HEK293 (cell line): ENCODE results near the gene CACNG7.
A peak's percentile ranks its signal among the peaks of the same experiment; 100 is the strongest.

Experiments
- CTCF ChIA-PET: fragments of 350-600 bp; formaldehyde crosslinking; extraction: SDS; loops from one replicate; lab custom pipeline; 2021; ENCODE audit warnings: antibody characterized with exemption; lab: Yijun Ruan, JAX
- POLR2A ChIA-PET: fragments of 300-600 bp; formaldehyde crosslinking; extraction: SDS; loops from one replicate; lab custom pipeline; 2020; ENCODE audit warnings: antibody characterized with exemption, inconsistent platforms; lab: Yijun Ruan, JAX
- H3K27ac ChIP-seq: fragments of 200-500 bp; sonication (Bioruptor generic); 2 replicates; pipeline ENCODE4 v1.5.1; 2014; ENCODE audit warnings: low read depth, low read length, control low read depth, inconsistent platforms; ENCODE audit errors: extremely low read depth
- H3K36me3 ChIP-seq, 2 experiments: fragments of 200-500 bp in 1 of 2; sonication (Bioruptor generic) in 1 of 2; 1 replicate in 1 of 2; 2 replicates in 1 of 2; pipeline ENCODE4 v1.5.1; 2014 to 2017; ENCODE audit warnings: inconsistent platforms in 2 of 2, low read length in 2 of 2; ENCODE audit not compliant: control insufficient read depth in 2 of 2, insufficient read depth in 1 of 2
- H3K4me1 ChIP-seq: fragments of 200-500 bp; sonication (Bioruptor generic); 2 replicates; pipeline ENCODE4 v1.5.1; 2014; ENCODE audit warnings: mild to moderate bottlenecking, low read length, inconsistent platforms; ENCODE audit not compliant: control insufficient read depth, insufficient read depth
- H3K4me3 ChIP-seq: 2 replicates; pipeline ENCODE4 v1.5.1; 2011; ENCODE audit warnings: low read depth, mild to moderate bottlenecking, control low read depth, low read length, moderate library complexity
- H3K9me3 ChIP-seq: fragments of 200-500 bp; sonication (Bioruptor generic); 2 replicates; pipeline ENCODE4 v1.5.1; 2014; ENCODE audit warnings: low read depth, low read length, inconsistent platforms; ENCODE audit not compliant: control insufficient read depth, insufficient read depth
- AEBP2 ChIP-seq: fragments of 450-650 bp; formaldehyde crosslinking; IDR thresholded peaks from 2 replicates; pipeline ENCODE4 v1.5.1; 2016; ENCODE audit warnings: missing biosample characterization, missing genetic modification characterization, borderline replicate concordance
- EGR2 ChIP-seq: fragments of 450-650 bp; formaldehyde crosslinking; IDR thresholded peaks from 2 replicates; pipeline ENCODE4 v1.5.1; 2016; ENCODE audit warnings: low read depth, missing biosample characterization, missing genetic modification characterization
- HOXA7 ChIP-seq: sonication (generic); formaldehyde crosslinking; IDR thresholded peaks from 2 replicates; pipeline ENCODE4 v1.8.1; 2022; ENCODE audit warnings: missing genetic modification reagents, borderline replicate concordance
- KLF7 ChIP-seq: fragments of 450-650 bp; formaldehyde crosslinking; IDR thresholded peaks from 2 replicates; pipeline ENCODE4 v1.5.1; 2016; ENCODE audit warnings: missing biosample characterization, missing genetic modification characterization, borderline replicate concordance
- MZF1 ChIP-seq: fragments of 450-650 bp; formaldehyde crosslinking; IDR thresholded peaks from 2 replicates; pipeline ENCODE4 v1.5.1; 2017; ENCODE audit warnings: missing biosample characterization, missing genetic modification characterization, borderline replicate concordance
- SP3 ChIP-seq: fragments of 450-650 bp; formaldehyde crosslinking; IDR thresholded peaks from 2 replicates; pipeline ENCODE4 v1.5.1; 2016; ENCODE audit warnings: missing biosample characterization, missing genetic modification characterization
- ZBTB7A ChIP-seq: fragments of 450-650 bp; formaldehyde crosslinking; IDR thresholded peaks from 2 replicates; pipeline ENCODE4 v1.5.1; 2016; ENCODE audit warnings: low read depth, missing biosample characterization, missing genetic modification characterization
- ZFHX2 ChIP-seq: fragments of 450-650 bp; formaldehyde crosslinking; conservative IDR thresholded peaks from 2 replicates; pipeline ENCODE4 v1.5.1; 2016; ENCODE audit warnings: missing biosample characterization, missing genetic modification characterization
- ZFP69B ChIP-seq: fragments of 450-650 bp; formaldehyde crosslinking; IDR thresholded peaks from 2 replicates; pipeline ENCODE4 v1.5.1; 2016; ENCODE audit warnings: missing biosample characterization, missing genetic modification characterization
- ZNF112 ChIP-seq: fragments of 450-650 bp; formaldehyde crosslinking; IDR thresholded peaks from 2 replicates; pipeline ENCODE4 v1.5.0; 2017; ENCODE audit warnings: missing biosample characterization, missing genetic modification characterization
- ZNF140 ChIP-seq: fragments of 450-650 bp; formaldehyde crosslinking; IDR thresholded peaks from 2 replicates; pipeline ENCODE4 v1.5.1; 2016; ENCODE audit warnings: missing biosample characterization, missing genetic modification characterization
- ZNF148 ChIP-seq: fragments of 450-650 bp; formaldehyde crosslinking; IDR thresholded peaks from 2 replicates; pipeline ENCODE4 v1.5.0; 2017; ENCODE audit warnings: missing biosample characterization, missing genetic modification characterization, borderline replicate concordance
- ZNF157 ChIP-seq: fragments of 450-650 bp; formaldehyde crosslinking; IDR thresholded peaks from 2 replicates; pipeline ENCODE4 v1.5.1; 2016; ENCODE audit warnings: missing biosample characterization, missing genetic modification characterization
- ZNF184 ChIP-seq: fragments of 450-650 bp; IDR thresholded peaks from 2 replicates; pipeline ENCODE4 v1.5.1; 2018; ENCODE audit warnings: missing biosample characterization, mild to moderate bottlenecking, missing genetic modification characterization
- ZNF223 ChIP-seq: fragments of 450-650 bp; formaldehyde crosslinking; IDR thresholded peaks from 2 replicates; pipeline ENCODE4 v1.5.1; 2016; ENCODE audit warnings: missing biosample characterization, missing genetic modification characterization
- ZNF24 ChIP-seq: fragments of 450-650 bp; formaldehyde crosslinking; IDR thresholded peaks from 2 replicates; pipeline ENCODE4 v1.5.1; 2016; ENCODE audit warnings: missing biosample characterization, missing genetic modification characterization
- ZNF341 ChIP-seq: fragments of 450-650 bp; formaldehyde crosslinking; IDR thresholded peaks from 2 replicates; pipeline ENCODE4; 2016; ENCODE audit warnings: low read depth, missing biosample characterization, missing genetic modification characterization
- ZNF354C ChIP-seq: fragments of 450-650 bp; formaldehyde crosslinking; IDR thresholded peaks from 2 replicates; pipeline ENCODE4 v1.5.1; 2016; ENCODE audit warnings: missing biosample characterization, missing genetic modification characterization, low read depth, borderline replicate concordance
- ZNF423 ChIP-seq: fragments of 450-650 bp; formaldehyde crosslinking; IDR thresholded peaks from 2 replicates; pipeline ENCODE4 v1.5.1; 2016; ENCODE audit warnings: missing biosample characterization, missing genetic modification characterization
- ZNF521 ChIP-seq: fragments of 450-650 bp; formaldehyde crosslinking; IDR thresholded peaks from 2 replicates; pipeline ENCODE4 v1.5.1; 2017; ENCODE audit warnings: missing biosample characterization, mild to moderate bottlenecking, missing genetic modification characterization
- ZNF600 ChIP-seq: fragments of 450-650 bp; formaldehyde crosslinking; IDR thresholded peaks from 2 replicates; pipeline ENCODE4 v1.5.1; 2016; ENCODE audit warnings: missing biosample characterization, missing genetic modification characterization
- ZNF621 ChIP-seq: fragments of 450-650 bp; formaldehyde crosslinking; IDR thresholded peaks from 2 replicates; pipeline ENCODE4 v1.5.1; 2017; ENCODE audit warnings: missing biosample characterization, missing genetic modification characterization
- ZNF747 ChIP-seq: fragments of 450-650 bp; formaldehyde crosslinking; IDR thresholded peaks from 2 replicates; pipeline ENCODE4 v1.5.1; 2016; ENCODE audit warnings: missing biosample characterization, missing genetic modification characterization
- ZNF76 ChIP-seq: fragments of 450-650 bp; formaldehyde crosslinking; IDR thresholded peaks from 2 replicates; pipeline ENCODE4; 2016; ENCODE audit warnings: low read depth, missing biosample characterization, missing genetic modification characterization, borderline replicate concordance
- ZNF768 ChIP-seq: fragments of 450-650 bp; formaldehyde crosslinking; IDR thresholded peaks from 2 replicates; pipeline ENCODE4 v1.5.1; 2018; ENCODE audit warnings: missing biosample characterization, mild to moderate bottlenecking, missing genetic modification characterization
- ZNF791 ChIP-seq: fragments of 450-650 bp; formaldehyde crosslinking; IDR thresholded peaks from 2 replicates; pipeline ENCODE4 v1.5.1; 2016; ENCODE audit warnings: missing biosample characterization, missing genetic modification characterization
- ZNF843 ChIP-seq: fragments of 450-650 bp; formaldehyde crosslinking; IDR thresholded peaks from 2 replicates; pipeline ENCODE4 v1.5.1; 2016; ENCODE audit warnings: missing biosample characterization, missing genetic modification characterization
- ZSCAN16 ChIP-seq: fragments of 450-650 bp; formaldehyde crosslinking; IDR thresholded peaks from 2 replicates; pipeline ENCODE4 v1.5.1; 2016; ENCODE audit warnings: missing biosample characterization, missing genetic modification characterization

The CACNG7 gene

GRCh38 chr19:53907193-53907581, 1.9 kb upstream of the CACNG7 start:
- no peaks in the 10 kb centered on the region for H3K36me3 ChIP-seq
- H3K9me3 ChIP-seq = no peaks in the 10 kb centered on the region
- POLR2A ChIA-PET = no interaction called here
- TF ChIP-seq SP3 (tag by site-specific recombination) (peak; percentile 27; the same call in 1 of the 2 replicates), ZNF423 (tag by site-specific recombination) (no peak), ZNF341 (tag by site-specific recombination) (peak; percentile 84), ZNF24 (tag by site-specific recombination) (no peak), ZNF600 (tag by site-specific recombination) (peak; percentile 36; the same call in 1 of the 2 replicates), ZNF112 (tag by site-specific recombination) (no peak), EGR2 (tag by site-specific recombination) (0 out of 2 replicates have a peak, but pooled peaks have one; percentile 24), ZNF791 (tag by site-specific recombination) (no peak), ZNF184 (tag by site-specific recombination) (no peak), ZNF76 (0 out of 2 replicates have a peak, but pooled peaks have one; percentile 36), ZFHX2 (peak; percentile 31; the same call in 1 of the 2 replicates)
- H3K27ac ChIP-seq = no peak overlapping the region
- no peaks in the 10 kb centered on the region for H3K4me1 ChIP-seq
- CTCF ChIA-PET = interaction anchor here (0.6 to 2.1 kb wide), 16 partner anchors 9 to 191 kb away, joined by 3 to 9 read pairs (median 4); no protein-coding TSS in a partner anchor
- no peak overlapping the region for H3K4me3 ChIP-seq

- H3K36me3 ChIP-seq = no peaks in the 10 kb centered on the region
- H3K27ac ChIP-seq = no peak overlapping the region
- no peak overlapping the region for H3K4me3 ChIP-seq
- POLR2A ChIA-PET = no interaction called here
- CTCF ChIA-PET = interaction anchor here (0.7 to 2.1 kb wide), 11 partner anchors 10 to 190 kb away, joined by 3 to 9 read pairs (median 3); no protein-coding TSS in a partner anchor
- TF ChIP-seq ZSCAN16 = no peak
- no peak for TF ChIP-seq ZNF157 (tag by site-specific recombination)
- TF ChIP-seq ZNF521 (tag by site-specific recombination) = no peak
- no peak for TF ChIP-seq ZFP69B (tag by site-specific recombination)
- no peak for TF ChIP-seq MZF1
- no peak for TF ChIP-seq ZNF747 (tag by site-specific recombination)
- no peak for TF ChIP-seq HOXA7
- no peak for TF ChIP-seq ZNF621 (tag by site-specific recombination)
- no peak for TF ChIP-seq ZNF148 (tag by site-specific recombination)
- TF ChIP-seq ZNF223 = no peak
- no peak for TF ChIP-seq ZNF843 (tag by site-specific recombination)
- TF ChIP-seq KLF7 (tag by site-specific recombination) = no peak
- TF ChIP-seq ZNF140 = no peak
- no peak for TF ChIP-seq ZNF768
- TF ChIP-seq SP3 (tag by site-specific recombination) = no peak
- no peak for TF ChIP-seq ZNF354C (tag by site-specific recombination)
- no peak for TF ChIP-seq AEBP2 (tag by site-specific recombination)
- TF ChIP-seq ZNF24 (tag by site-specific recombination) = no peak
- TF ChIP-seq ZBTB7A = no peak
- TF ChIP-seq, all 188 proteins: peak for 0
- Histone ChIP-seq H3K4me1 (no peaks in the 10 kb centered on the region), H3K9me3 (no peaks in the 10 kb centered on the region)
Observed at GRCh38 chr19:53907690-53908089, 1.4 kb upstream of the CACNG7 start.
